HG03565 (cell line): ENCODE results near the gene C8A.

Experiments
- ATAC-seq: cut with Tn5 transposase; IDR thresholded peaks from one replicate; pipeline ENCODE4 v1.9.1; 2021; ENCODE audit warnings: mild to moderate bottlenecking, moderate library complexity; ENCODE audit not compliant: unreplicated experiment

The C8A gene

GRCh38 chr1:56854521-56855099 is at the start of gene C8A:
Gene C8A (plus strand): TSS chr1:56854797. CDS start chr1:56854902, 105 bp downstream.
- no peak for ATAC-seq

- ATAC-seq: no peak
These were observed 47.8 kb upstream of the C8A start for GRCh38 chr1:56806804-56807203.

- no peak for ATAC-seq
These were observed 46.2 kb upstream of the C8A start for GRCh38 chr1:56808410-56808809.

GRCh38 chr1:56811331-56811730 is 43.3 kb upstream of the C8A start:
- no peak for ATAC-seq

- ATAC-seq: no peak
These were observed 40.4 kb upstream of the C8A start for GRCh38 chr1:56814205-56814604.

- peak; percentile 37 for ATAC-seq
These were observed 38.3 kb upstream of the C8A start for GRCh38 chr1:56816264-56816663.

- peak; percentile 59 for ATAC-seq
These were observed 37.7 kb upstream of the C8A start for GRCh38 chr1:56816909-56817308.

- no peak for ATAC-seq
These were observed 36.7 kb upstream of the C8A start for GRCh38 chr1:56817716-56818463.

- no peak for ATAC-seq
These were observed 35.2 kb upstream of the C8A start, which contains the start of gene FYB2 for GRCh38 chr1:56819387-56819899. Gene FYB2 (minus strand): TSS chr1:56819404. CDS start chr1:56819290, 114 bp downstream.

- ATAC-seq: peak; percentile 67
These were observed 33.7 kb upstream of the C8A start for GRCh38 chr1:56820755-56821461.

- no peak for ATAC-seq
These were observed 33.2 kb upstream of the C8A start for GRCh38 chr1:56821462-56821797.

GRCh38 chr1:56824271-56824670 is 30.3 kb upstream of the C8A start:
- no peak for ATAC-seq

GRCh38 chr1:56824938-56825337 is 29.7 kb upstream of the C8A start:
- no peak for ATAC-seq

- ATAC-seq: no peak
These were observed 29.2 kb upstream of the C8A start for GRCh38 chr1:56825436-56825835.

- ATAC-seq: no peak
These were observed 26.9 kb upstream of the C8A start for GRCh38 chr1:56827711-56828110.

- no peak for ATAC-seq
These were observed 24.5 kb upstream of the C8A start for GRCh38 chr1:56830052-56830451.

GRCh38 chr1:56831871-56832693 is 22.5 kb upstream of the C8A start:
- ATAC-seq: no peak

GRCh38 chr1:56833088-56833487 is 21.5 kb upstream of the C8A start:
- no peak for ATAC-seq

GRCh38 chr1:56834137-56834900 is 20.3 kb upstream of the C8A start:
- ATAC-seq: no peak

GRCh38 chr1:56835657-56836056 is 18.9 kb upstream of the C8A start:
- no peak for ATAC-seq
